OCI-LY1 (cell line): ENCODE measurements around the gene MYH7B.

Source experiments
- EZH2 ChIP-seq: fragments of 200-600 bp; sonication (generic), shearing (Covaris generic); IDR thresholded peaks from 2 replicates; pipeline ENCODE4 v1.8.0; 2017; ENCODE audit warnings: borderline replicate concordance, mixed run types, mild to moderate bottlenecking, antibody characterized with exemption, low read length, moderate library complexity, mixed read lengths
- TF ChIP-seq, protein P1 (sequence below): fragments of 200-600 bp; sonication (generic), shearing (Covaris generic); IDR thresholded peaks from 2 replicates; pipeline ENCODE4 v1.5.1; 2017; ENCODE audit warnings: mild to moderate bottlenecking, antibody characterized with exemption, low read length, moderate library complexity, mixed read lengths

DNA sequence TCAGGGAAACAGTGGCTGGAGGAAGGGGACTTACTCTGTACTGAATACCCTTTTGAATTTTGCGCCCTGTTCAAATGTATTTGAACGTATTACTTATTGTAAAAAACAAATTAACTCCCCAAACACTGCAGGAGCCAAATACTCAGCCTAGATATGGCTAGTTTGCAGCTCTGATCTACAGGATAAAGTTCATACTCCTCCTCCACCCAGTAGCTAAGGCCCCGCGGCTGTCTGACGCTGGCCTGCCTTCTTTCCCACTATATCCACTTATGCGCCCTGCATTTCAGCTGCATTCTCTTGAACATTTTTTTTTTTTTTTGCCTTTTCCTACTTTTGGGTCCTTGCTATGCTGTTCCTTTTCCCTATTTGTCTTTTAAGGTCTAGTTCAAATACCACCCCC is 6.5 kb upstream of the MYH7B start:
- TF ChIP-seq, protein P1, sequence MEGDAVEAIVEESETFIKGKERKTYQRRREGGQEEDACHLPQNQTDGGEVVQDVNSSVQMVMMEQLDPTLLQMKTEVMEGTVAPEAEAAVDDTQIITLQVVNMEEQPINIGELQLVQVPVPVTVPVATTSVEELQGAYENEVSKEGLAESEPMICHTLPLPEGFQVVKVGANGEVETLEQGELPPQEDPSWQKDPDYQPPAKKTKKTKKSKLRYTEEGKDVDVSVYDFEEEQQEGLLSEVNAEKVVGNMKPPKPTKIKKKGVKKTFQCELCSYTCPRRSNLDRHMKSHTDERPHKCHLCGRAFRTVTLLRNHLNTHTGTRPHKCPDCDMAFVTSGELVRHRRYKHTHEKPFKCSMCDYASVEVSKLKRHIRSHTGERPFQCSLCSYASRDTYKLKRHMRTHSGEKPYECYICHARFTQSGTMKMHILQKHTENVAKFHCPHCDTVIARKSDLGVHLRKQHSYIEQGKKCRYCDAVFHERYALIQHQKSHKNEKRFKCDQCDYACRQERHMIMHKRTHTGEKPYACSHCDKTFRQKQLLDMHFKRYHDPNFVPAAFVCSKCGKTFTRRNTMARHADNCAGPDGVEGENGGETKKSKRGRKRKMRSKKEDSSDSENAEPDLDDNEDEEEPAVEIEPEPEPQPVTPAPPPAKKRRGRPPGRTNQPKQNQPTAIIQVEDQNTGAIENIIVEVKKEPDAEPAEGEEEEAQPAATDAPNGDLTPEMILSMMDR, result no peak
- no peak for TF ChIP-seq EZH2
